ENCODE results near the gene ZNF292.
"Not testable (repeated sequence)": the region's sequence is repeated elsewhere in the genome, so short reads cannot be mapped to it uniquely, and the experiment has no call there.

Gene ZNF292

DNA sequence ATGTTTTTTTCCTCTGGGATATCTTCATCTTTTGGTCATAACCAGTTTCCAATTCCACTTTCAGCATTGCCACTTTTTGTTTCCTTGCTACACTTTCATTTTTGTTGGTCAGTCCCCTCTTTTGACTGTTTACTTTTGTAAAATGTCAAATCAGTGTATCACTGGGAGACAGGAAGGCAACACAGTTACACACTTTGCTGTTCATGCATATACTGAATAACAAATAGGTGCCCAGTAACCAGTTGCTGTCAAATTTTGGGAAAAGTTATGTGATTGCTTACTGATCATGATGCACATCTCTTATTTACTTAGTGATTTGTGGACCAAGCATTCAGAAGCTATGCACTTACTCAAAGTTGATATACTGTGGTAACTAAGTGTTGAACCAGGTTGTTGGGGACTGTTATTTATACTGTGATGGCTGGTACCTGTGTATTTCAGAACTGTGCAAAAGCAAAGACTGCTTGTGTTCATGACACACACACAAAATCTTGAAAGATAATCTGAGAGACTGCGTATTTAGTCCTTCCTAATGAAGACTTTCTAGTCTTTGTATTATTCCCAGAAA, 41.0 kb downstream of the ZNF292 start:
- DNase-seq (ENCODE audit: insufficient read length, low spot score) (no peak), FAIRE-seq (no peak)
- TF ChIP-seq, protein P1, sequence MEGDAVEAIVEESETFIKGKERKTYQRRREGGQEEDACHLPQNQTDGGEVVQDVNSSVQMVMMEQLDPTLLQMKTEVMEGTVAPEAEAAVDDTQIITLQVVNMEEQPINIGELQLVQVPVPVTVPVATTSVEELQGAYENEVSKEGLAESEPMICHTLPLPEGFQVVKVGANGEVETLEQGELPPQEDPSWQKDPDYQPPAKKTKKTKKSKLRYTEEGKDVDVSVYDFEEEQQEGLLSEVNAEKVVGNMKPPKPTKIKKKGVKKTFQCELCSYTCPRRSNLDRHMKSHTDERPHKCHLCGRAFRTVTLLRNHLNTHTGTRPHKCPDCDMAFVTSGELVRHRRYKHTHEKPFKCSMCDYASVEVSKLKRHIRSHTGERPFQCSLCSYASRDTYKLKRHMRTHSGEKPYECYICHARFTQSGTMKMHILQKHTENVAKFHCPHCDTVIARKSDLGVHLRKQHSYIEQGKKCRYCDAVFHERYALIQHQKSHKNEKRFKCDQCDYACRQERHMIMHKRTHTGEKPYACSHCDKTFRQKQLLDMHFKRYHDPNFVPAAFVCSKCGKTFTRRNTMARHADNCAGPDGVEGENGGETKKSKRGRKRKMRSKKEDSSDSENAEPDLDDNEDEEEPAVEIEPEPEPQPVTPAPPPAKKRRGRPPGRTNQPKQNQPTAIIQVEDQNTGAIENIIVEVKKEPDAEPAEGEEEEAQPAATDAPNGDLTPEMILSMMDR (IDR thresholded peaks at IDR 0.05; ENCODE audit: insufficient read depth, missing control alignments), result no peak

DNA sequence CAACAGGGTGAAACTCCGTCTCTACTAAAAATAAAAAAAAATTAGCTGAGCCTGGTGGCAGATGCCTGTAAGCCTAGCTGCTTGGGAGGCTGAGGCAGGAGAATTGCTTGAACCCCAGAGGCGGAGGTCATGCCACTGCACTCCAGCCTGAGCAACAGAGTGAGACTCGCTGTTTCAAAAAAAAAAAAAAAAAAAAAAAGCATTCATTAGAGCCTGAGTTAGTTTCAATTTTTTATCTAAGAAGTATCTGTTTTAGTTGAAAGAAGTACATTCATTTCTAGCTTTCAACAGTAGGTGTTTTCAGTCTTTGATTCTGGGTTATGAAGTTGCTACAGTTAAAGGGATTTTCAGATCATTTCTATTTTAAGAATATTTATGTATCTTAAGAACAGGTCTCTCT, 42.2 kb downstream of the ZNF292 start:
- FAIRE-seq (no peak), DNase-seq (ENCODE audit: insufficient read length, low spot score) (no peak)
- TF ChIP-seq, protein P1 (IDR thresholded peaks at IDR 0.05; ENCODE audit: insufficient read depth, missing control alignments), result no peak

DNA sequence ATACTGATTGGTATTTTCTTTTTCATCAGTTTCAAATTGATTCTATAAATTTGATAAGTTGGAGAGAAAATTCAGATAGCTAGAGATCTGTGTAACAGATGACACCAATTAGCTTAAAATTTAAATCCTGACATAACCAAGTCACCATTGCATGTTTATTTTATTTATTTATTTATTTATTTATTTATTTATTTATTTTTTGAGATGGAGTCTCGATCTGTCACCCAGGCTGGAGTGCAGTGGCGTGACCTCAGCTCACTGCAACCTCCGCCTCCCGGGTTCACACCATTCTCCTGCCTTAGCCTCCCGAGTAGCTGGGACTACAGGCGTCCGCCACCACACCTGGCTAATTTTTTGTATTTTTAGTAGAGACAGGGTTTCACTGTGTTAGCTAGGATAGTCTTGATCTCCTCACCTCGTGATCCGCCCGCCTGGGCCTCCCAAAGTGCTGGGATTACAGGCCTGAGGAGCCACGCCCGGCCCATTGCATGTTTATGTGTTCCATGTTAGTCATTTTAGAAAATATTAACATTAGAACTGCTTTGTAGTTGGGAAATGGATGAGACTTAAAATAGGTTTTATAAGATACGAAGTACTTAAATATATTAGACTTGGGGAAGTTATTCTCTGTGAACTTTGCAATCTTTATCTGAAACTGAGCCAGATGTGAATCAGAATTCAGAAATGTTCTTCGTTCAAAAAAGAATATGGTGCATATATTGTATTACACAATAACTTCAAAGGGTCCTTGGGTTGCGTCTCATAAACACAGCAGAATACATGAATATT, 42.9 kb downstream of the ZNF292 start:
- not testable (repeated sequence) for DNase-seq (ENCODE audit: insufficient read length, low spot score); FAIRE-seq

DNA sequence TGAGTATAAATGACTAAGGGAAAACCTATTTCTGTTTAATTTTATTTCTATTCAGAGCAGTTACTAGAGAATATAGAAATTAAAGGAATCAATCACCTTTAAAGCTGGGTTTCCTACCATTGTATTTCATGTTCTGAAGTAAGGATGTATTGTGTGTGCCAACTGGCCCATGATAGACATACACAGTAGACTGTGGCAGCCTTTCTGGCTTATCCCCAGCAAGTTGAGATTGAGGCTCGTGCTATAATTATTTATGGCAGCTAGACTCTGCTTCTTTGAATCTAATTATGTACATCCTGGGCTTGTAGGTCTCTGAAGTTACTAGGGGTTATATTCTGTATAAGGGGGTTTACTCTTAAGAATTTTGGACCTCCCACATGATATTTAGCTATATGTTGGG, 44.4 kb downstream of the ZNF292 start:
- TF ChIP-seq, protein P1 (IDR thresholded peaks at IDR 0.05; ENCODE audit: insufficient read depth, missing control alignments), result no peak
- no peak for DNase-seq (ENCODE audit: insufficient read length, low spot score)
- FAIRE-seq, result no peak

DNA sequence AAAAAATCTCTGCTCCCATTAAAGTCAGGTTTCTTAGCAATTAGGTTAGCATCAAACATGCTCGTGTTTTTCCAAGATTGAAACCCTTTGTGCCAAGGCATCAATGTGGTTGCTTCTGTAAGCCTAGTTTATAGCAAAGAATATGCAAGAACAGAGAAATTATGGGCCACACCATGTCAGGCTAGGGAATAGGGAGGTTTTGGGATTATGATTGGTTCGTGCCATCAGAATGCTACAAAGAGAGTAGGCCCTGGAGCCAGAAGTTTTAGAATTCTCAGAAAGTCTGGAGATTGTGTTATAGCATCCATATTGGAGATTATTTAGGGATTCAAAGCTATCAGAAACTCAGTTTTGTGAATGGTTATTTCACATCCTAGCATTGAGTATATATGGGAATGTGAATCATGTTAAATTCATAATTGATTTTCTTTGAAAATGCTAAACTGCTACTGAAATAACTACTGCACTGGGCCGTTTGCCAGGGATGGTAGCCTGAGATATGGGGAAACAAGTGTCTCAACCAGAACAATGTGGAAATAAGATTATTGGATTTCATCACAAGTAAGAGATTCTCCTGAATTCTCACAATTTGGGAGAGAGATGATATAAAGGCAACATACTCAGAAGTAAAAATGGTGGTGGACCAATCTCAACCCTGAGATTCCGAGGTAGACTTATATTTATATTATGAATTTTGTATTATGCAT, 45.3 kb downstream of the ZNF292 start:
- no peak for DNase-seq (ENCODE audit: insufficient read length, low spot score)
- TF ChIP-seq, protein P1 (IDR thresholded peaks at IDR 0.05; ENCODE audit: insufficient read depth, missing control alignments), result no peak
- no peak for FAIRE-seq

DNA sequence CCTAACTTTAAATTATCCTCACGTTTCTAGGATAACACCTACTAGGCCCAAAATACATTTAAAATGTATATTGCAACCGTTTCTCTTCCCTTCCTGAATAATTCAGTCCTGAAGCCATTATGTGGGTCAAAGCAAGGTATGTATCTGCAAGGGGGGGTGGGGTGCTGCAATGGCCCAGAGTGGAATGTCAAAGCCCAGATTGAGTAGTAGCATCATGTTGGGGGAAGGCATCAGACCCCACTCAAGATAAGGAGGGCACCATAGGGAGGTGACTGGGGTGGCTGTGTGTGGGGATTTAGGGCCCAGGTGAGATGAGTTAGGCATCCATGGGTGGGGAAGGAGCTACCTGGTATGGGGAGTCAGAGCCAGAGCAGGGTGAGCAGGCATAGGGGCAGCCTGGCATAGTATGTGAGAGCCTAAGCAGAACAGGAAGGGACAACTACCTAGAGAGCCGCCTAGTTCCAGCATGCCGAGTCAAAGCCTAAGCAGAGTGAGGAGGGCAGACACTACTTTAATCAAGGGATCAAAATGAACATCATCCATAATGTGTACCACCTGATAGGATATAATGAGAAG, 48.2 kb downstream of the ZNF292 start:
- TF ChIP-seq, protein P1 (IDR thresholded peaks at IDR 0.05; ENCODE audit: insufficient read depth, missing control alignments), result no peak
- DNase-seq (ENCODE audit: insufficient read length, low spot score) (no peak), FAIRE-seq (no peak)

DNA sequence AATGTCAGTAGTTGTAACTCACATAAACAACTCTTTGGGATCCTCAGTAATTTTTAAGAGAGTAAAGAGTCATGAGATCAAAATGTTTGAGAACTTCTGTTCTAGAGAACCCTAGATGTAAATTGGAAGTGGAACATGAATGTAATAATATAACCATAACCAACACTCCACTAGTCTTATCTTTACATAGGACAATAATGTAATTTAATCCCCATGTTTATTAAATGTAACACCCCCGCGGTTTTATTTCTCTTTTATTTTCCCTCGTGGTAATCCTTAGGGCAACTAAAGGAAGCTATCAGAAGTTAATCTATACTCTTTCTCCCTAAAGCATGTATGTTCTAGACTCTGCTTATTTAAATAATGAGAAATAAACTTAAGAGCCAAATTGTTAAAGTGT, 54.4 kb downstream of the ZNF292 start:
- TF ChIP-seq, protein P1 (IDR thresholded peaks at IDR 0.05; ENCODE audit: insufficient read depth, missing control alignments), result no peak

More for the DNA sequence above, 54.4 kb downstream of the ZNF292 start:
- FAIRE-seq, result no peak
- no peak for DNase-seq (ENCODE audit: insufficient read length, low spot score)

Measured in D721Med (cell line).